Embryonic facial prominence (tissue), 1 donor: ENCODE data around the gene TMEM203.

Source experiments
- DNase-seq: peaks from one replicate; pipeline ENCODE4 v3.0.0-alpha.2; 2016; ENCODE audit errors: extremely low spot score

TMEM203 gene

DNA sequence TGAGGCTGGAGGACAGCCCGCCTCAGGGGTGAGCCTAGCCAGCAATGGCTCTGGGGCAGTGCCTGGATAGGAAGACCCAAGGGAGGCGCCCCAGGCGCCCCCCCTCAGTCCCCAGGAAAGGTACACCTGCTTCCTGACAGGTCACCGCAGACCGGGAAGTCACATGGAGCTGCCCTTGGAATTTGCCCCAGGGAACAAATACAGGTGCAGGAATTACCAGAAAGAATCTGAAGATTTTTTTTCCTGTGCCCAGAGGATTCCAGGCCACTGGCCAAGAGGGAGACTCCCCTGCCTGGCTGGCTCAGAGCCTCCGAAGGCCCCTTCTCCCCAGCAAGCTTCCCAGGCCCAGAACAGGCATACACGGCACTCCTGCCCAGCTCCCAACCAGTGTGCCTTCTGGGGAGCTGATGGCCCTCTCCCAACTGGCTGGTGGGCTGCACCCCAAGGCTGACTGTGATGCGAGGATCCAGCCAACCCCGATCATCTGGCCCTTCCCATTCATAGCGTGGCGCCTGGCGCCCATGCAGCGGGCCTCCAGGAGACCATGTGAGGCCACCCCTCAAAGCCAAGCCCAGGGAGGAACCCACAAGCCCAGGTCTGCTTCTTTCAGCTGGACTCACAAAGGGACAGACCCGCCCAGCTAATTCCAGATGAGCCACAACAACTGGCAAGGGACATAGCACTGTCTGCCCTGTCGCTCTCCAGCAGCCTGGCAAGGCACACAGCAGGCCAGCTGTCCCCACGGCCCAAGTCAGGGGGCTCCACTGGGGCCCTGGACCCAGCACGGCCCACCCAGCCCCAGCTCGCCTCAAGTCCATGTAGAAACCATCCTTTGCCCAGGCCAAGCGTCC lies 7.2 kb downstream of the TMEM203 start:
- DNase-seq = no peak

DNA sequence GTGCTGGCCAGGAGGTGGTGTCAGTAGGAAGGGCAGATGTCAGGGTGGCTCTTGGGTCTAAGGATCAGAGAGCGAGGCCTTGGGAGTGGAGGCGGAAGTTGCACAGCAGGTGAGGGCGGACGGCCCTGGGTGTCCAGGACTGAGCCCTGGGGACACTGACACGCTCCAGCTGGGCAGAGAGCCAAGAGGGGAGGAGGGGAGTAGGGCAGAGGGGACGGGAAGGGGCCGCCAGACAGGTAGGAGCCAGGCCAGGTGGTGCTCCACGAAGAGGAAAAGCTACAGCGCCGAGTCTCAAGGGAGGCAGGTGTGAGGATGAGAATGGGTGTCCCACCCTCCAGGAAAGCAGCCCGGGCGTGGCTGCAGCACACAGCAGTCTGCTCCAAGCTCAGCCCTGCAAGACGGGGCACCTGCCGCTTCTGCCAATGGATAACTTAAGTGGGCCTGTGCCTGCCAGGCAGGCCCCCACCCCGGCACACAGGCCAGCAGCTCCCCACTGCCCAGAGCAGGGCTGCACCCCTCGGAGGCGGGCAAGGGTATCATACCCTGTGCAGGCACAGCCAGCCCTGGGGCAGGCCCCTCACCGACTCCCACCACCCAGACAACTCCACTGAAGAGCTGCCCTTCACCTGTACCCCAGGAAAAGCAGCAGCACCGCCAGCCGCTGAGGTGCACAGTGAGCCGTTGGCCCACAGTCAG lies 9.8 kb downstream of the TMEM203 start:
- DNase-seq = no peak

DNA sequence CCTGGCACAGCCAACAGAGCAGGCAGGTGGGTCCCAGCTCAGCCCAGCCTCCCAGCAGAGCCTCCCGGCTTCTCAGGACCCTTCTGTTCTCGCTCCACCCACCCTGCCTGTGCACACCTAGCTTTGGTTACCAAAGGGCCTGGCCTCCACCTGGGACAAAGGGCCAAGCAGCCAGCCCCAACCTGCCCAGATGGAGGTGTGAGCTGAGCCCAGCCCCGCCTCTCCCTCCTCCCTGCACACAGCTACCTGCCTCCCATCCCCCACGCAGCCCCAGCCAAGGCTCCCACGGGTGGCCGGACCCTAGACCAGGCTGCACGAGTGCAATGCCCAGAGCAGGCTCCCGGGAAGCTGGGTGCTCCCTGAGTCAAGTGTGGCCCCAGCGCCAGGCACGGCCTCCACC lies 10.5 kb downstream of the TMEM203 start:
- DNase-seq = no peak

DNA sequence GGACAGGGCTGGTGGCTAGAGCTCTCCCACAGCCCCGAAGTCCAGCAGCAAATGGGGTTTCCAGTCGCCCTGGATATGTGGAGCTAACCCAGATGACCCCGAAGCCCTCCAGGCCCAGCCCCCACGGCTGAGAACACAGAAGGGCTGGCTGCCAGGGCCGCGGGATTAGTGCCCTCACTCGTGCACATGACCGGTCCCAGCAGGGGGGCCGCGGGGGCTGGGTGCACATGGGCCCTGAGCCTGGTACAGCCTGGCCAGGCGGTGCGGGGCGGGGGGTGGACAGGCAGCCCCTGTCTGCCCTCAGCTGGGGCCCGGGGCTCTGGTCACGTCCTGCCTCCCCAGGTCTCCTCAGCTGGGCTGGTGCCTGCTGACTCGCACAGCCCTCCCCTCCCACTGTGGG lies 11.1 kb downstream of the TMEM203 start:
- DNase-seq = no peak

DNA sequence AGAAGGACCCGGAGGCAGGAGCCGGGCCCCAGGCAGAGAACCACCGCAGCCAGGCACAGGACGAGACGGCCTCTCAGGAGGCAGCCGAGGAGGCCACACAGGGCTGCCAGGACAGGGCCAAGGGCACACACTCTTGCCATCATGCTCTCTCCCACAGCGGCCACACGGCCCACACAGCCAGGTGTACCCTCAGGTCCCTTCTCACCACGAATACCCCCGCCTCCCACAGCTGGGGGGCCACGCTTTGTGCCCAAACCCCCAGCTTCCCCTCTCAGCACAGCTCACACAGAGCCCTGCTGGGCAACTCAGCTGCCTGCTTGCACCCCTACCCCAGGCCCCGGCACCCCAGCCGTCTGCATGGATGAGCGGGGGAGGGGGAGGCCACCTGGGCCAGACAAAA lies 11.7 kb downstream of the TMEM203 start:
- DNase-seq = no peak

DNA sequence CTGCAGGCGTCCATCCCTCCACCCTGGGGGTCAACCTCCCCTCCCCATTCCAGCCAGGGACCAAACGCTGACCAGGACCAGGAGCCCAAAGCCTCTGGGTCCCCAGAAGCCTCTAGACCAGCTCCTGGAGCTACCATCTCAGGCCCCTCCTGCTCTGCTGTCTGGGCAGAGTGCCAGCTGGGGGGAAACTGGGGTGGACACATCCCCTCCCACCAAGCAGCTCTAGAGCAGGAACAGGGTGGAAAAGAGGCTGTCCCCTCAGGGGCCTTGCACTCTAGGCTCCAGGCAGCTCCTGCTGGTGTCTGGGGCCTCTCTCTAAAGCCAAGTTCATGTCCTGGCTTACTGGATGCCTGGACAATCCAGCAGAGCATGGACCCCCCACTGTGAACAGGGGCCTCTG lies 12.6 kb downstream of the TMEM203 start:
- DNase-seq = no peak

DNA sequence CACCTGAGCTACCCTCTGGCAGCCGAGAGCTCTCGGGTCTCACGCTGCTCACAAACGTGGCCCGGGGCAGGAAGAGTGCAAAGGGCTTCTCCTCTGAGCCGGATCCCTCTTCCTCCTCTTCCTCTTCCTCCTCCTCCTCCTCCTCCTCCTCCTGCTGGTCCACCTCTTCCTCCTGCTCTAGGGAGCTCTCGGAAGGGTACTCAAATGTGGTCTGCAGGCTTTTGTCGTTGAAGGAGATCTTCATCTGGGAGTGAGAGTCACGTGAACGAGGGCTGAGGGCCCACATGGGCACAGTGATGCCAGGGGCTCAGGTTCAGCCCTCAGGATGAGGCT lies 13.0 kb downstream of the TMEM203 start:
- DNase-seq = no peak

DNA sequence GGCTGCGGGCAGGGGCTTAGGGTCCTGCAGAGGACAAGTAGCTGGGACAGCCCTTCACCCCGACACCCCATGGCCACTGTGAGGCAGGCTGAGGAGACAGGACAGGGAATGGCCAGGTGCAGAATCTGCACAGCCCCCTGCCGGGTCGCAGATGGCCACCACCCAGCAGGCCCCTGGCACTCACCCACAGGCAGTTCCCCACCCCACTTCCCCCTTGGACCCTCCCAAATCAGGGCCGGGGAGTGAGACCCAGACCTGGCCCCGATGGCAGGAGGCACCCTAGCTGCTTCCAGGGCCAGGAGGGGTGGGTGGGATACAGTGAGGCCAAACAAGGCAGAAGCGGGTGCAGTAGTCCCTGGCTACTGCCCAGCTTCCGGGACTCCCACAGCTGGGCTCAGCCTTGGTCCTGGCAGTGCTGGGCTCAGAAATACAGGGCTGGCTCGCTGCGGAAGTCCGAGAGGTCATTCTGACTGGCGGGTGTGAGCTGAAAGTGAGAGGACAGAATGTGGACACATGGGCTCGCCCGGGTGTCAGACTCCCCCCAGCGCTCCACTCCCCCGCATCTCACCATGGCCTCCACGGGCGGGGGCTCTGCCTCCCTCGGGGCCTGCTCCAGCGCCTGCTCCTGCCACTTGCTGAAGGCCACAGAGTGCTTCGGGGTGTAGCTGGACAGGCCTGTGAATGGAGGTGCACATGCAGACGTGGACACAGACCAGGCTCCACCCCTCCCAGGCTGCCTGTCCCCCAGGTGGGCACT lies 13.6 kb downstream of the TMEM203 start:
- no peak for DNase-seq

DNA sequence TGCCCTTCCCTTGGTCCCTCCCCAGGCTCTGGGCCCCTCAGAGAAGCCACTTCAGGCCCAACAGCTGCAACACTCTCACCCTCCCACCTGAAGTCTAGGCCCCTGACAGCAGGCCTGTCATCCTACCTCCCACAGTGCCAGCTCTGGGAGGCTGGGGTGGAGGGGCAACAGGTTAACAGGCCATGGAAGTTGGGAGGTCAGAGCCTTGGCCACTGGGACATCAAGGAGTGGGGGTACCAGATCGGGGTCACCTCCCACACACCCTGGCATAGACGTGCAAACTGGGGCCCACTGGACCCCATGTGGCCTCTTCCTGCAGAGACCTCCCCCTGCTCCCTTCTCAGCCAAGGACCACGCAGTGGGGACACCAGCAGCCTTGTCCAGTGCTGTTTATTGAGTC lies 14.2 kb downstream of the TMEM203 start:
- DNase-seq = no peak

DNA sequence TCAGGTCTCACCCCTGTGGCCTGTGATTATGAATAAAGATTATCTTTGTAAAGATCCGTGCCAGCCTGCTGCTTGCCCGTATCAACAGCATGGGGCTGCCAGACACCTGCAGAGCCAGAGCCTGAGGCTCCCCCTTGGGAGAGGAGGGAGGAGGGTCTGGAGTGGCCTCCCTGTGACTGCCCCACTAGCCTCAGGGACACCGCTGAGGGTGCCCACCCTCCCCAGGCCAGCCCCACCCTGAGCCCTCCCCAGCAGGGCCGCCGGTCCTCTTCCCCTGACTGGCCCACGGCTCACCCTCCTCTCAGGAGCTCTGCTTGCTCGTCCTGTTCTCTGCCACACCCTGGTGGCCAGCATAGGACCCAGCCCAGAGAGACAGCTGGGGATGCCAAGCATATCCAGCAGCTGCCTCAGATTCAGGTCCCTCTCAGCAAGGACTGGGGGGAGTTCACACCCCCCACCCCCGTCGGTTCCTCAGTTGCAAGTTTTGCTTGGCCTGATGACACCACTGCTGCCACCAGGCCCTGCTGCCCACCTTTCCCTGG lies 15.1 kb downstream of the TMEM203 start:
- DNase-seq = no peak

DNA sequence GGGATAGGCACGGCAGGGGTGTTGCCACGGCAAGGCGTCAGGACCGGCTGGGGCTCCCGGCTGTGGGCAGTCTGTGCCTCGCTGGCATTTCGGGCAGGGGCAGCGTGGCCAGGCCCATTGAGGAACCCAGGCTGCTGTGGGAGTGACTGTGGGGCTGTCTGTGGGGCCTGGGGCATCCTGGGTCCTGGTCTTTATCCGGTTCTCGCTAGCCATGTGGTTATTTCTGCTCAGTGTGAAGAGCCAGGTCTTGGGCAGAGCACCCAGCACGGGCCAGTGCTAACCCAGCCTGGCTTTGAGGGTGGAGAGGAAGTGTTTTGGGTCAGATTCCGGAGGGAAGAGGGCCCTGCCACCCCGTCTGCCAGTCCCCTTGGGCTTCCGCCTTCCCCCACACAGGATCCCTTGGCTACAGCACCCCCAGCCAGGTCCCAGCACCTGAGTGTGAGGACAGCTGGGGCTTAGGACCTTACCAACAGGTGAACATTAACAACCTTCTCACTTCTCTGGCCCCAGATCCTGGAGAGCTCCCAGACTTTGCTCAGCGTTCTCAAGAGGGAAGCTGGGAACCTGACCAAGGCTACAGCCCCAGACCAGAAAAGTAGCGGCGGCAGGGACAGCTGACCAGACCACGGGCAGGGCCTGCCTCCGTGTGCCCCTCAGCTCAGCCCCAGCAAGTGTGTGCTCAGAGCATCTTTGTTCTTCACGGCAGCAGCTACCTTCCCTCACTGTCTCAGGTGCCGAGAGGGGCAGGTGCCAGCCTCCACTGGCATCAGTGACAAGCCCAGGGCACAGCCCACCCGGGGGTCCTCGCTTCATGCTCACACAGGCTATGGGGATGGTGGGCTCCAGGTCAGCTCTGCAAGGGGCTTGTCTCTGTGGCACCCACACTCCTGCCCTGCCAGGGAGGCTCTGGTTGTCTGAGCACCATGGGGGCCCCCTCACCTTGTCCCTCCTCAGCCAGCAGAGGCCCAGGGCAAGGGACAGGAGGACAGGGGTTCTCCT lies 15.9 kb downstream of the TMEM203 start:
- DNase-seq = no peak

DNA sequence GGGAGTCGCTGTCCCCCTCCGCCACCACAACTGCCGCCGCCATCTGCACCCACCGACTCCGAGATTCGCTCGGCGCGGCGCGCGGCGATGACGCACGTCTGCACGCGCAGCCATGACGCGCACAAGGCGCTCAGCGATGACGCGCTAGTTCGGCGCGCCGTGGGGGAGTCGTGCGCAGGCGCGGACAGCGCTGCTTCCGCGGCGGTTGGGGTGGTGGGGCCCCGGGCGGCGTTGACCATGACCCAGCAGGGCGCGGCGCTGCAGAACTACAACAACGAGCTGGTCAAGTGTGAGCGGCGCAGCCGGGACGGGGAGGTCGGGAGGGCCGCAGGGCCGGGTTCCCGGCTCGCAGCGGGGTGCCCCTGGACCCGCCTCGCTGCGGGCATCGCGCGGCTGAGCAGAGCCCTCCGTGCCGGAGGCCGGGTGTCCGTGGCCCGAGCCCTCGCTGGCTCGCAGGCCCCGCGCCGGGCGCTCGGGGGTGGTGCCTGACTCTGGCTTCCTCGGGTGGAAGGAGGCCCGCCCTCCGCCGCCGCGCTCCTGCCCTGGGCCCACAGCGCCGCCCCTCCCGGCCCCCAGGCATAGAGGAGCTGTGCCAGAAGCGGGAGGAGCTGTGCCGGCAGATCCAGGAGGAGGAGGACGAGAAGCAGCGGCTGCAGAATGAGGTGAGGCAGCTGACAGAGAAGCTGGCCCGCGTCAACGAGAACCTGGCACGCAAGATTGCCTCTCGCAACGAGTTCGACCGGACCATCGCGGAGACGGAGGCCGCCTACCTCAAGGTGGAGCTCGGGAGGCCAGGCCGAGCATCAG lies 16.8 kb downstream of the TMEM203 start, which contains the start of the genes ANAPC2 and SSNA1:
Gene ANAPC2 (minus strand): TSS at position 71 of the 807 bp plus-strand sequence. CDS start 28 bp downstream, at position 43.
Gene SSNA1 (plus strand): TSS at position 187 of the 807 bp plus-strand sequence. CDS start 51 bp downstream, at position 238.
- DNase-seq = peak; percentile 66

DNA sequence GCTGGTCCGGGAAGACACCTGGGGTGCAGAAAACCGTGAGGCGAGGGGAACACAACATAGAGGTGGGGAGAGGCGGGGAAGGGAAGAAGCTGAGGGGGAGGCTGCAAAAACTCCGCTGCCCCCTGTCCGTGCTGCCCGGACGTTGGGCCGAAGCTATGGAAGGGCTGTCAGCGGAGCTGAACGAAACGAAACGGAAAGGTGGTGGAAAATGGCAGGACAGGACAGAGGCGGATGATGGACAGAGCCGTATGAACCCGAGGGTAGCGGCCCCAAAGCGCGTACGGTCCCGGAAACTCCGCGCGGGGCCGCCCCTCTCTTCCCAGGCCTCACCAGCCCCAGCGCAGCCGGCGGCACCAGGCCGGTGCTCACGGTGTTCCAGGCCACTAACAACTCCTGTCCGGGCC lies 17.4 kb downstream of the TMEM203 start:
- no peak for DNase-seq

DNA sequence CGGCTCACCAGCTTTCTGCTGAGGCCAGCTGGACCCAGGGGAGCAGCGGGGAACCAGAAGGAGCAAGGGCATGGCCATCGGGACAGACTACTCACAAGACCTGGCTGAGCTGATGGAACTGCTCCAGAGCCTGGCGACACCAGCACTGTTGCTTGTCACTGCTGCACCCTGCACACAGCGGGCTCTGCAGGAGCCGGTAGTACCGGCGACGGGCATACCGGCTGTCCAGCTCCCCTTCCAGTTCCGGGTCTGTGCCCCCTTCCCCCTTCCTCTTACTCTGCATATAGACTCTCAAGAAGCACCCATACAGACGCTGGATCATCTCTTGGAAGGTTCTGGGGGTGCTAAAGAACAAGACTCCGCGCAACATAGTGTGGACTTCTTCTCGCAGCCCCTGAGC lies 18.1 kb downstream of the TMEM203 start:
- DNase-seq = no peak

DNA sequence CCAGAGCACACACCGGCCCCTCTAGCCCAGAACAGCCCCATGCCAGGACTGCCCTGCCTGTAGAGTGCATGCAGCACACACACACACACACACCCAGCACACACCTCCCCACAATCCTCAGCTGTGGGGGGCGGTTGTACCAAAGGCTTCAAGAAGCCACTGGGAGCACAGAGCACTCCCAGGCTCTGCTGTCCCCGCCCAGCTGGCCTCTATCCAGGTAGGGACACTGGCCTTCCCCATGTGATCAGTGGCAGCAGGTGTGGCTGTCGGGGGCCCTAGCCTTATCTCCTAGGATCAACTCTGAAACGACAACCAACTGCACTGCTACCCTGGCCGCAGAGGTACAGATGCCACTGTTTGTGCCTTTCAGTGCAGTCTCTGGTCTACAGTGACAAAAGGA lies 19.1 kb downstream of the TMEM203 start:
- no peak for DNase-seq

DNA sequence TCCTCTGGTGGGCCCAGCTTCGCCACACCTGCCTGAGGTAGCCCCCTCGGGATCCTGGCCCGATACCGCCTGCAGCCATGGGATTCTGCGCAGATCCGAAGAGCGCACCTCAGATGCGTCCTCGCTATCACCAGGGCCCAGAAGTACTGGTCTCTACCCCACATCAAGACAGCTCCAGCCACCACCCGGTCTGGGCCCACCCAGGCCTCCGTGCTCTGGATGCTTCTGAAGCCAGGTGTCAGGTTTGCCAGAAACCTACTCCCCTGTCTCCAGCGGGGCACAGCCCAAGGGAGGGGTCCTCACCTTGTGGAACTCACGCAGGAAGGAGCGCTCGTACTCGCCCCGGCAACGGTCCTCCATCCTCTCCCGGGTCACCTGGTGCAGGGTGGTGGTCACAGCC lies 19.5 kb downstream of the TMEM203 start:
- no peak for DNase-seq

DNA sequence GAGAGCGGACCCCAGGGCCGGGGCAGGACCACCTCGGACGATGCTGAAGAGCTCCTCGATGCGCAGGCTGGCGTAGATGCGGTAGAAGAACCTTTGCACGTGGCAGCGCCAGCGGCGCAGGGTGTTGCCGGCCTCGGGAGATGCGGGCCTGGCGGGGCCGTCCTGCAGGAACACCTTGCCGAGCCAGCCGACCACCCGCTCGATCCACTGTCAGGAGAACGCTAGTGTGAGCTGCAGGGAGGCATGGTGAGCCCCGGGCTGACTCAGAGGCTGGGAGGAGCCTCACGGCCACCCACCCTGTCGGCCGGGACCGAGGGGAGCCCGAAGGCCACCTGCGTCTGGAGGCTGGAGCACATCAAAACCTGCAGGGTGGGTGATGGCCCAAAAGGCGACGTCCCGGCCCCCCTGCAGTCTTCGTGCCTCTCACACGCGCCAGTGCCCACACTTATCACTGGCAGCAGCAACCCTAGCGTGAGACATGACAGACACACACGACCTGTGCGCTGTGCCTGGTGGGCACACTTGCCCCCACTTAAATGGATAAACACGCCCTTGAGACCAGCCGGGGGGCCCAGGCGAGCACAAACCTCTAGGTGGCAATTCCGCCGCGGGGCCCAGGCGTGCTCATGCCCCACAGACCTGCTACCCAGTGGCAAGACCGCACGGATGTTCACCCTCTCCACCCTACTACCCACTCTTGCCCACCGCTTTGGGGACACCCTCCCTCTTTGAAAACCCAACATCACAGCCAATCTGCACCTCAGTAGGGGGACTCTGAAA lies 20.4 kb downstream of the TMEM203 start:
- no peak for DNase-seq

DNA sequence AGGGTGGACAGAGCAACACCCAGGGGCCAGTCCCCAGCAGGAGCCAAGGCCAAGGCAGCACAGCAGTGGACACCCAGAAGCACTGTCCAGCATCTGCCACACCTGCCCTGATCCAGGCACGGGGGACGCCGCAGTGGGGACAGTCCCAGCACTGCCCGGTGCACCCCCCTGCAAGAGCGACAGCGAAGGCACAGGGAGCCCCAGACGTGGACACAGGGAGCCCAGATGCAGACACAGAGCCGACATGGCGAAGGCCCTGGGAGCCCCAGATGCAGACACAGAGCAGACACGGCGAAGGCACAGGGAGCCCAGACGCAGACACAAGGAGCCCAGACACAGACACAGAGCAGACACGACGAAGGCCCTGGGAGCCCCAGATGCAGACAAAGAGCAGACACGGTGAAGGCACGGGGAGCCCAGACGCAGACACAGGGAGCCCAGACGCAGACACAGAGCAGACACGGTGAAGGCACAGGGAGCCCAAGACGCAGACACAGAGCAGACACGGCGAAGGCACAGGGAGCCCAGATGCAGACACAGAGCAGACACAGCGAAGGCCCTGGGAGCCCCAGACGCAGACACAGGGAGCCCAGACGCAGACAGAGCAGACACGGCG lies 21.4 kb downstream of the TMEM203 start:
- DNase-seq = no peak

DNA sequence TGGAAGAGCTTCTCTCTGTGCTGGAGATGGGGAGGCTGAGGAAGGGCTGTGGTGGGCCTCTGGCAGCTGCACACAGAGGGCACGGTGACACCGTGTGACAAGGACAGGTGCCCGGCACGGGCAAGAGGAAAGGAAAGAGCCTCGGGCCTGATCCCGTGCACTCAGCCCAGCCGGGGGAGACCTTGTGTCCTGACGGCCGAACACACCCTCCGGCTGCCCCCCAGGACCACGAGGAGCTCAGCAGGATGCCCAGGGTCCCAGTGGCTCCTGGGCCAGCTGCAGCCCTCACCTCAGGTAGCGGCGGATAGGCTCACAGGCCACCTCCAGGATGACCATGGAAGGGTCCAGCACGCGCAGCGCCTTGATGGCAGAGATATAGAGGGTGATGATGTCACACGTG lies 22.6 kb downstream of the TMEM203 start:
- no peak for DNase-seq
